GM18502 (cell line): ENCODE measurements around the gene RGS17.
"Not testable (repeated sequence)": the region's sequence is repeated elsewhere in the genome, so short reads cannot be mapped to it uniquely, and the experiment has no call there.

Experiments used
- ATAC-seq: cut with Tn5 transposase; IDR thresholded peaks from one replicate; pipeline ENCODE4 v1.9.1; 2021; ENCODE audit warnings: mild to moderate bottlenecking; ENCODE audit not compliant: unreplicated experiment, poor library complexity

Gene RGS17

GRCh38 chr6:153043719-153044118 is 87.4 kb downstream of the RGS17 start:
- no peak for ATAC-seq

- no peak for ATAC-seq
Observed at GRCh38 chr6:153038378-153039057, 92.6 kb downstream of the RGS17 start.

GRCh38 chr6:153034139-153034538 is 96.9 kb downstream of the RGS17 start:
- no peak for ATAC-seq

GRCh38 chr6:153032255-153032882 is 98.7 kb downstream of the RGS17 start:
- no peak for ATAC-seq

GRCh38 chr6:153031335-153031955 is 99.6 kb downstream of the RGS17 start:
- ATAC-seq = no peak

- no peak for ATAC-seq
Observed at GRCh38 chr6:153028963-153029362, 102.1 kb downstream of the RGS17 start.

- ATAC-seq = no peak
Observed at GRCh38 chr6:153028286-153028685, 102.8 kb downstream of the RGS17 start.

- no peak for ATAC-seq
Observed at GRCh38 chr6:153027480-153027879, 103.6 kb downstream of the RGS17 start.

GRCh38 chr6:153024709-153025017 is 106.4 kb downstream of the RGS17 start:
- ATAC-seq = no peak

GRCh38 chr6:153023977-153024708 is 106.9 kb downstream of the RGS17 start:
- peak; percentile 99 for ATAC-seq

- ATAC-seq = no peak
Observed at GRCh38 chr6:153018355-153018754, 112.7 kb downstream of the RGS17 start.

GRCh38 chr6:153016846-153017245 is 114.2 kb downstream of the RGS17 start:
- no peak for ATAC-seq

GRCh38 chr6:153015094-153015640 is 115.9 kb downstream of the RGS17 start:
- no peak for ATAC-seq

- no peak for ATAC-seq
Observed at GRCh38 chr6:153013438-153013837, 117.6 kb downstream of the RGS17 start.

- no peak for ATAC-seq
Observed at GRCh38 chr6:153012856-153013255, 118.2 kb downstream of the RGS17 start.

GRCh38 chr6:153003366-153003690 is 127.8 kb downstream of the RGS17 start:
- peak; percentile 6 for ATAC-seq

GRCh38 chr6:153002613-153003365 is 128.3 kb downstream of the RGS17 start, which contains the start of gene MTRF1L:
MTRF1L (minus strand) TSS chr6:153002709; CDS start chr6:153002685, 24 bp downstream.
- peak; percentile 92 for ATAC-seq

- ATAC-seq = peak; percentile 29
Observed at GRCh38 chr6:153001767-153002612, 129.1 kb downstream of the RGS17 start.

- ATAC-seq = not testable (repeated sequence)
Observed at GRCh38 chr6:153000790-153001189, 130.3 kb downstream of the RGS17 start.
